HEK293 (cell line): ENCODE results near the gene CYP4F22.

ENCODE experiments used
- ZBTB26 ChIP-seq: fragments of 450-650 bp; formaldehyde crosslinking; optimal IDR thresholded peaks from 2 replicates; pipeline ENCODE3; 2016; ENCODE audit warnings: missing biosample characterization, mild to moderate bottlenecking, missing genetic modification characterization
- ZNF404 ChIP-seq: fragments of 450-650 bp; formaldehyde crosslinking; IDR thresholded peaks from 2 replicates; pipeline ENCODE4 v1.5.1; 2017; ENCODE audit warnings: missing biosample characterization, missing genetic modification characterization
- TF ChIP-seq, protein P1 (sequence below): fragments of 450-650 bp; formaldehyde crosslinking; IDR thresholded peaks from 2 replicates; pipeline ENCODE4 v1.5.1; 2017; ENCODE audit warnings: missing biosample characterization, missing genetic modification characterization
- TF ChIP-seq, protein P2 (sequence below): fragments of 450-650 bp; formaldehyde crosslinking; IDR thresholded peaks from 2 replicates; pipeline ENCODE4 v1.5.1; 2016; ENCODE audit warnings: missing biosample characterization, missing genetic modification characterization

- TF ChIP-seq, protein P1, sequence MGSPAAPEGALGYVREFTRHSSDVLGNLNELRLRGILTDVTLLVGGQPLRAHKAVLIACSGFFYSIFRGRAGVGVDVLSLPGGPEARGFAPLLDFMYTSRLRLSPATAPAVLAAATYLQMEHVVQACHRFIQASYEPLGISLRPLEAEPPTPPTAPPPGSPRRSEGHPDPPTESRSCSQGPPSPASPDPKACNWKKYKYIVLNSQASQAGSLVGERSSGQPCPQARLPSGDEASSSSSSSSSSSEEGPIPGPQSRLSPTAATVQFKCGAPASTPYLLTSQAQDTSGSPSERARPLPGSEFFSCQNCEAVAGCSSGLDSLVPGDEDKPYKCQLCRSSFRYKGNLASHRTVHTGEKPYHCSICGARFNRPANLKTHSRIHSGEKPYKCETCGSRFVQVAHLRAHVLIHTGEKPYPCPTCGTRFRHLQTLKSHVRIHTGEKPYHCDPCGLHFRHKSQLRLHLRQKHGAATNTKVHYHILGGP = no peak
- TF ChIP-seq ZBTB26 (tag by site-specific recombination) = peak; percentile 62
- TF ChIP-seq, protein P2, sequence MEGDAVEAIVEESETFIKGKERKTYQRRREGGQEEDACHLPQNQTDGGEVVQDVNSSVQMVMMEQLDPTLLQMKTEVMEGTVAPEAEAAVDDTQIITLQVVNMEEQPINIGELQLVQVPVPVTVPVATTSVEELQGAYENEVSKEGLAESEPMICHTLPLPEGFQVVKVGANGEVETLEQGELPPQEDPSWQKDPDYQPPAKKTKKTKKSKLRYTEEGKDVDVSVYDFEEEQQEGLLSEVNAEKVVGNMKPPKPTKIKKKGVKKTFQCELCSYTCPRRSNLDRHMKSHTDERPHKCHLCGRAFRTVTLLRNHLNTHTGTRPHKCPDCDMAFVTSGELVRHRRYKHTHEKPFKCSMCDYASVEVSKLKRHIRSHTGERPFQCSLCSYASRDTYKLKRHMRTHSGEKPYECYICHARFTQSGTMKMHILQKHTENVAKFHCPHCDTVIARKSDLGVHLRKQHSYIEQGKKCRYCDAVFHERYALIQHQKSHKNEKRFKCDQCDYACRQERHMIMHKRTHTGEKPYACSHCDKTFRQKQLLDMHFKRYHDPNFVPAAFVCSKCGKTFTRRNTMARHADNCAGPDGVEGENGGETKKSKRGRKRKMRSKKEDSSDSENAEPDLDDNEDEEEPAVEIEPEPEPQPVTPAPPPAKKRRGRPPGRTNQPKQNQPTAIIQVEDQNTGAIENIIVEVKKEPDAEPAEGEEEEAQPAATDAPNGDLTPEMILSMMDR = no peak
- TF ChIP-seq ZNF404 = no peak
Observed at GRCh38 chr19:15551293-15552004, 43.1 kb downstream of the CYP4F22 start.
